Colon (tissue), 2 donors: ENCODE results near the gene WWOX.

Experiments used
- FAIRE-seq: peaks from 2 replicates; lab custom pipeline; 2012; peaks lifted over from hg19 to GRCh38; lab: Jason Lieb, UNC
- donor health status: control.
- donor health status: control.

Gene WWOX

DNA sequence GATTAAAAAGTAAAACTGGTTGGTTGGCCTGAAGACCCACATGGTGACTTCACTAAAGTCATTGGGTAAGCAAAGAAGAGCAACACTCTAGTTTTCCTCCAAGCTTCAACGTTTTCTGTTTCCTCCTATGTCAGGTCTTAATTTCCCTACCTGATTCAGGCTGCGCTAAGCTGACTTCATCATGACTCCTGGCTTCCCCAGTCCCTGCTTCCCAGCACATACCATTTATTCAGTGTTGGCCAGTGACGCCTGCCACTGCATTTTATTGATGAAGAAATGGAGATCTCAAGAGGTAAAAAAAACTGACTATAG, 645.3 kb downstream of the WWOX start:
- no peak for FAIRE-seq

DNA sequence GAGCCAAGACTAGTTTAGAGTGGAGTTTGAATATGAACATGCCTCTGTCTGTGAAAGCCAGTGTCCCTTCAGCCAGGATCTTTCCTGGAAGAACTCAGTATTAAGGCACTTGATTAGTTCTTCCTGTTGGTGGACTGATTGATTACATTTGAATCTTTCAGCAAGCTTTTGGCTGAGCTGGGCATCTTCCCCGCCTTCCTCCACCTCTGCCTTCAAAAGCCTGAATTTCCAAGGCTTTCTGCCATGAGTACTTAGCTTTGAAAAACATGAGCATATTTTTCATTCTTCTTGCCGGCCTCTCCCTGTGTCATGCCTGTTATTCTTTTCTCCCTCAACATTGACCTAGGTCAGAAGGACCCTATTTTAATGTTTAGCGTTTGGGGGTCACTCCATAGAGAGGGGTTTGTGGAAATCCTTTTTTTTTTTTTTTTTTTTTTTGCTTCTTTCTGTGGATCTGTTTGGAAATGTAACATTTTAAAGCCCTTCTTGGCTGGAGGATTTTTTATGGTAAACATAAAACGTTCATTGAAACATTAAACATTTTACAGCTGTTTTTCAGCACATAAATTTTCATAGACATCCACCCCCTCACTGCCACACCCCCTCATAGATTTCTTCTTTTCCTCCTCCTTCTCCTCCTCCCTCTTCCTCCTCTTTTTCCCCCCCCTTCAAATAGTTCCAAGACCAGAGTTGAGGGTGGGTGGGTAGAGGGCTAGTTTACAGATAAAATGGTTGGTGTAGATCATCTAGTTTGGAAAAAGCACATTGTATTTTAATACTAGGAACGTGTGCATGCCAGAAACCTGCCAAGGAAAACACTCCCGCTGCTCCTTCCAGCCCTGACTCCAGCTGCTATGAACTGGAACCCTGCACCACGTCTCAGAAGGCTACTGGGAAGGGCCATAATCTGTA, 645.9 kb downstream of the WWOX start:
- FAIRE-seq, result no peak

DNA sequence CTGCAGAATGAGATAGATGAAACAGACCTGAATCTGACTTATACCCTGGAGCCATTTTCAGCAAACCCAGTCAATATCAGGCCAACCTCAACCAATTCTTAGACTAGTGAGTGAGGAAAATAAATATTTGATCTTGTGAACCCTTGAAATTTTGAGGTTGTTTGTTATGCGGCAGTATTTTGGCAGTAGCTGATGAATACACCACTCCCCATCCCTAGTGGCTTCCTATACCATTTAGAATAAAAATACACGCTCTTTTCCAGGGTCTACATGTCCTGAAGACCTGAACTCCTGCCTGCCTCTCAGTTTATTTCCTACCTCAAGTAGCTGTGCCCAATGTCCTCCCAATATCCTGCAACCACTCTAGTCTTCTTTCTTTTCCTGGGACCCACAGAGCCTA, 647.3 kb downstream of the WWOX start:
- FAIRE-seq, result no peak

DNA sequence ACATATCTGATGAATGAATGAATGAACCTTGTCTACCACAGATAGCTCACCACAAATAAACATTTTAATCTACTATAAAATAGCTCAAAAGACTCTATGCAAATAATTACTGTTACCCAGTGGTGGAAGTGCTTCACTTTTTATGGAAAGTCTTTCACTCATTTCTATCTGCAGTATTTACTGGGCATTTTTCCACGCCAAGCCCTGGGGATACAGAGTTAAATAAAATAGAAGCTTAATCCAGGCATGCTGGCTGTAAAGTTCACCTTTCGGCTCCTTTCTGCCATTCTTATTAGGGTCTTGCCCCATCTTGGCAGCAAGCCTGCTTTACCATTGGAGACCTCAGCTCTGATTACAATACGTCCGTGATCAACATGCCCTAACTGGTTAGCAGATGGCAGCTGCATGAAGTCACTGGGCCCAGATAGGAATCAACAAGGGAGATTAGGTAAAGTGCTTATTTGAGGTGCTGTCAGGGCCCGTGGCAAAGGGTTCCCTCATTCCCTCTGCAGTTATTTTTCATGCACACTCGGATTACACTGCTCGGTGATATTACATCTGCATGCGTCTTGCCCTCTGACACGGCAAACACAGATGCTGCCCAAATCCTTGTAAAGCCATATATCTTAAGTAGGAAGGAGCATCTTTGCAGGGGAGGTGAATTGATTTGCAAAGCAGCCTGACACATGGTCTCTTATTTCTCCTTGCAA, 648.9 kb downstream of the WWOX start:
- no peak for FAIRE-seq

DNA sequence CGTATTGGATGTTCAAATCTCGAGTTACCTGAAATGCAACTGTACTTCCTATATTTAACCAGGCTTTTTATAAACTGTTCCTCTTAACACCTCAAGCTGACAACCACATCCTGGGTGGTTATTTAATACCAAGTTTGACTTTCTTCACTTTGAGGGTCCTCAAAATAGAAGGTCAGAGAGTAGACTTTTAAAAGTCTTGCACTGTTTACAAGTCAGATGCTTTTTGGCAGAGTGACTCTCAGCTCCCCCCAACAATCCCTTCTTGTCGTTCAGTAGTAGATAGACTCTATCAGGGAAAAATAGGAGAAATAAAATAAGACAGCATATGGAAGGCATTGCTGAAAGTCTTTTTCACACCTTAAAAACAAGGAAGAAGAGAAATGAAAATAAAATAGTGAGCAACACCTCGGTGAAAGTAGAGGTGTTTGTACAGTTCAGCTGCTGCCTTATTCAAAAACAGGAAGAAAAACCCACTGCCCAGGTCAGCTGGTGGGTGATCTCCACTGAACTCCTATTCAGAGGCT, 650.4 kb downstream of the WWOX start:
- FAIRE-seq, result no peak

DNA sequence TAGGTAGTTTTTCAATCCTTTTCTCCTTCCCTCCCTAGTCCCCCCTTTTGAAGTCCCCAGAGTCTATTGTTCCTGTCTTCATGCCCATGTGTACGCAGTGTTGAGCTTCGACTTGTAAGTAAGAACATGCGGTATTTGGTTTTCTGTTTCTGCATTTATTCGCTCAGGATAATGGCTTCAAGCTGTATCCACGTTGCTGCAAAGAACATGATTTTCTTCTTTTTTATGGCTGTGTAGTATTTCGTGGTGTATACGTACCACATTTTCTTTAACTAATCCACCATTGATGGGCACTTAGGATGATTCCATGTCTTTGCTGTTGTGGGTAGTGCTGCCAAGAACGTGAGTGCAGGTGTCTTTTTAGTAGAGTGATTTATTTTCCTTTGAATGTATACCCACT, 651.2 kb downstream of the WWOX start:
- FAIRE-seq, result no peak

DNA sequence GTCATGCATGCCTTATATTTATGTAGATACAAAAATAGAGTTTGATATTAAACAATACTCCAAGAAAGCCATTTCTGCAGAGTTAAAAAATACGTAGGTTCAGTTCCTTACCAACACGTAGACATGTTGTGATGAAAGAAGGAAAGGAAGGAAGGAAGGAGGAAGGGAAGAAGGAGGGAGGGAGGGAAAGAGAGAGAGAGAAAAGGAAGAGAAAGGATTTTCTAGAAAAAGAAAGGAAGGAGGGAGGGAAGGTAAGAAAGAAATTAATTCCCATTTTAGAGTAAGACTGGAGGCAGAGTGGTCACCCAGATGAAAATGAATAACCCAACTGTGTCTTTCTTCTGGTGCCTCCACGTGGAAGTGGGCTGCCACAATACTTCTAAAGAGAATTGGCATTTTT, 652.1 kb downstream of the WWOX start:
- FAIRE-seq, result no peak

DNA sequence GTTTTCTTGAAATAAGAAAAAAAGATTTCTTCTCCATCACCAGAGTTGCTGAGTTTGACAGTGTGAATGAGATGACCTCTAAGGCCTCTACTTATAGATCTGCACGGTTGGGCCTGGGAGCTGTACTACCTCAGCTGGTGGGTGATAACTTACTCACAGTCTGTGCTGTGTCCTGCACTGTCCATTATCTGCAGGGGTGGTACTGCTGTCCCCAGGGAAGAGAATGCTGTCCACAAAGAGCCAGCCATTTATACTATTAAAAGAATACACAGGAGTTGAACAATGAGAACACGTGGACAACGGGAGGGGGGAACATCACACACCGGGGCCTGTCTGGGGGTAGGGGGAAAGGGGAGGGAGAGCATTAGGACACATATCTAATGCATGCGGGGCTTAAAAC, 655.3 kb downstream of the WWOX start:
- no peak for FAIRE-seq

DNA sequence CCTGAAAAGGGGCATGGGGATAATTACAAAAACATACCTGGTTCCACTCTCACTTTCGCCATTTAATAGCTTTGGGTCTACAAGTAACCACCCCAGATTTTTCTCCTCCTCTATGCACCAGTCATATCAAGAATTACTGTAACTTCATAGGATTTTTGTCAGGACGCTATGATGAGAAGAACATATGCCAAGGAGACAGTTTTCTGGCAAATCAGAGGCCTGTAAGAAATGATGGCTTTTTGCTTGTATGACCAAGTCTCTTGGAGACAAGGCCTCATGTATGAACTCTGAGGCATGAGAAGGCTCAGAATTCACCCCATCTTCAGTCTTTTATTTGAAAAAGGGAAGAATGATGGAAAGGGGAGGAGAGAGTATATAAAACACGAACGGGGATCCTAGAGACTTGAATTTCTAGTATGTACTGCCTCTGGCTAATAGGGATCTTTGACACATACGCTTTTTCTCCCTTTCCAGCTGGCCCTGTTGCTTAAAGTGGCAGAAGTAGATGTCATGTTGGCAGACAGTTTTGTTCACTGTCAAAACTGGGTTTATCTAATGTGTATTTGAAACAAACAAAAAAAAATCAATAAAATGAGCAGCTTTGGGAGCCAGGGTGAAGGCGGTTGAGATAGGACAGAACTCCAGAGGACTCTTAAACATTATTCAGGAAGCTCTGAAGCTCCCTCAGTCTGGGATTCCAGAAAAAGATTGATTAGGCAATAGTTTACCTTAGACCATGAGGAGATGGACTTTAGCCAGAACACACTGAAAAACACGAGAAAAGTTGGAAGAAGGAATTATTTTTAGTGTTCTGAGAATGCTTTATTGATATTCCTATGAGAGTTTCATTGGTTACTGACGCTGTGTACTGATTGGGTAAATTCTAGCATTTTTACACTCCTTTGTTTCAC, 656.6 kb downstream of the WWOX start:
- no peak for FAIRE-seq

DNA sequence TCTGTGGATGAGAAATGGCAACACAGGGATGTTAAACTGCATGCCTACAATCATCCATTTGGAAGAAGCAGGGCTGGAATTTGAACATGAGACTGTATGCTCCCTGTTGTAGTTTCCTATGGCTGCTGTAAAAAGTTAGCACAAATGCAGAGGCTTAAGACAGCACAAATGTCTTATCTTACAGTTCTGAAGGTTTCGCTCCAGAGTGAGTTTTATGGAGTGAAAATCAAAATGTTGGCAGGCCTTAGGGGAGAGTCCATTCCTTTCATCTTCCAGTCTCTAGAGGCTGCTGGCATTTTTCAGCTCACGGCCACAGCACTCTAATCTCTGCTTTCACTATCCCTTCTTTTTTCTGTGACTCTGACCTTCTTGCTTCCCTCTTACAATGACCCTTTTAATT, 660.1 kb downstream of the WWOX start:
- no peak for FAIRE-seq

DNA sequence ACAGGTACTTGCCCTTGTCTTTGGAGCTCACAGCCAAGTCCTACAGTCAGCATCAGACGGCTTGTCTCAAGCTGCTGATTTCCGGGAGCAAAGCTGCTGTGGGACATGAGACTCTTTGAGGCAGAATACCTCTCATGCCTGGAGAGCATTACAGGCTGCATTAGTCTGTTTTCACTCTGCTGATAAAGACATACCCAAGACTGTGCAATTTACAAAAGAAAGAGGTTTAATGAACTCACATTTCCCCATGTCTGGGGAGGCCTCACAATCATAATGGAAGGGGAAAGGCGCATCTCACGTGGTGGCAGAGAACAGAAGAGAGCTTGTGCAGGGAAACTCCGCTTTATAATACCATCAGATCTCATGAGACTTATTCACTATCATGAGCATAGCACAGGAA, 661.2 kb downstream of the WWOX start:
- no peak for FAIRE-seq

DNA sequence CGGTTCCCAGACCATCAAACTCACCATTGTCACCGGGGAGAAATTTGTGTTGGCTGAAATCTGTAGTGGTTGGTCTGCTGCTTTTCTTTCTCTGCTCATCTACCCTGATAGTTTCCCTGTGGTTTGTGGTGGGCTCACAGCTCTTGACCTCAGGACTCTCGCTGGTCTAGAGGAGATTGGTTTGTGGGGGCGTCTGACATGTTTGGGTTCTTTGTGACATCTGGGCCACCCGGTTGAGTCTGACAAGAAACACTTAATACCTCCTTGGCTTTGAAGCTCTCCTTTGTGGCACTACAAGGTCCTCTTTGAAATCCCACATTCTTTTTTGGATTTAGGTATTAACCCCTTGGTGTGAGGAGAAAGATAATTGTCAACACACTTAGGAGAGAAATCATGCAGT, 662.0 kb downstream of the WWOX start:
- FAIRE-seq, result no peak

DNA sequence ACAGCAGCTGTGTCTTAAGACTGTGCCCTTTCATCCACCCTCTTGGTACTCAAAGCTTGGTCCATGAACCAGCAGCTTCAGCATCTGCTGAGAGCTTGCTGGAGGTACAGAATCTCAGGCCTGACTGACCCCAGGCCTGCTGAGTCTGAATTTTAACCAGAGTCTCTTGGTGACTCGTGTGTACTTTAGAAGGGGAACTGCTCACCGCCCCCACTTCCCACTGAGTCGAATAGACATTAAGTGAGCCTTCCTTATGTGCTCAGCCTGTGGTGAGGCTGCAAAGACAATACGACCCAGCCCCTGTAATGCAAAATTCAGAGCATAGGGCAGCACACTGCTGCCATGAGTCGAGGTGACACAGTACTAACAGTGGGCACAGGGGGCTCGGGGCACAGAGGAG, 662.8 kb downstream of the WWOX start:
- FAIRE-seq, result no peak

DNA sequence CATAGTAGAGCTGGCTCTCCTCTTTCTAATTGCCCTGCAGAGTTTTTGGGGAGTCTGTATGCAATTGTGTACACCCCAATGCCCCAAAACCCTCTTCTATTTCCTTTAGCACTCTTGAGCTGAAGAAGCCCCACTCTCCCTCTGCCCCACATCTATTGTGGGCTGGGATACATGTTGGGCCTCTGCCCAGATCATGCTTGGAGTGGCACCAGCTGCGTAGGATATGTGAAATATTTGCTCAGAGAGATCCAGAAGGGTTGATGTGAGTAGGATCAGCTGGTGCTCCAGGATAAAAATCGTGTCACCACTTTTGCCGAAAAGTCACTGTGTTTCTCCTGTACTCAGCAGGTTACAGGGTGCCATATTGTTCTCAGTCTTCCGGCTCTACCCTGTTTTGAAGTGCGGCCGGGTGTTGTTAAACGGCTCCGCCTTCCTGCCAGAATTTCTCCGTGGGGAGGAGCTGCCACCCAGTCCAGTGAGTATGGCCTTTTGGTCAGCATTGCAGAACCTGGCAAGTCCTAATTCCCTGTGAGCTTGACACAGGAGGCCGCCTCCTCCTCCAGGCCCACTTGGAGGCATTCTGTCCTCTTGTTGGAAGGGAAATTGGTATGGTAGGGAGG, 664.5 kb downstream of the WWOX start:
- no peak for FAIRE-seq

DNA sequence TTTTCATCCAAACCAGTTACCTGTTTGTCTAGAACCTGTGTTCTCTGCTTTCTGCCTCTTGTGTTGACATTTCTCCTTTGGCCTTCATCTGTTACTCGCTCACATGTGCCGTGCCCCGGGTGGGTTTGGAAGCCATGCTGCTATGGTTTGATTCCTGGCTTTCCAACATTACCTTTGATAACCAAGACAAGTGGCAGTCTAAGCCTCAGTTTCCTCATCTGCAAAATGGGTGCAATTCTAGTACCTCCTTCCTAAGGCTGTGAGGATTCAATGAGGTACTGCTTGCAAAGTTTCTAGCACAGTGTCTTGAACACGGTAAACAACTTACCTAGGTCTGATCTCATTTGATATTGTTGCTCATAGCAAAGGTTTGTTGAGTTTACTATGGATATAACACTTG, 665.0 kb downstream of the WWOX start:
- no peak for FAIRE-seq

DNA sequence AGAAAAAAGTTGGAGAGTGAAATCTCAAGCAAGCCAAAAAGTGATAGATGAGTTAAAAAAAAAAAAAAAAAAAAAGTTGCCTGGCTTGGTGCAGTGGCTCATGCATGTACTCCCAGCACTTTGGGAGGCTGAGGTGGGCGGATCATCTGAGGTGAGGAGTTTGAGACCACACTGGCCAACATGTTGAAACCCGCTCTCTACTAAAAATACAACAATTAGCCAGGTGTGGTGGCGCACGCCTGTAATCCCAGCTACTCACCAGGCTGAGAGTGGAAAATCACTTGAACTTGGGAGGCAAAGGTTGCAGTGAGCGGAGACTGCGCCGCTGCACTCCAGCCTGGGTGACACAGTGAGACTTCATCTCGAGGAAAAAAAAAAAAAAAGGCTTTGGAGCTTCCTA, 668.8 kb downstream of the WWOX start:
- FAIRE-seq, result no peak

DNA sequence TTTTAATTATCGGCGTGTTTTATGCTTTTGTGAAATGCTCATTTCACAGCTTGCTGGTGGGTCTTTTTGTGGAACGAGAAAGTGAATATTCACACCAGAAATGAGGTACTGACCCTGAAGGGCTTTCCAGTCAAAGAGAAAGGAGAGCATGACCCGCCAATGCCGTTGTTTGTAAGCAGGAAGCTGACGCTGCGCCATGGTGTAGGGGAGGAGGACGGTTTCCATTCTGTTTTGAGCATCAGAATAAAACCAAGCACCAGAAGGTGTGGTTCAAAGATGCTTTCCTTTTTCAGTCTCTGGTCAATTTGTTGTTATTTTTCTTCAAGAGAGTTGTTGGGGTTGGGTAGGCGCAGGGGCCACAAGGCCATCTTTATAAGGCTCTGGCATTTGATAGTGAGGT, 669.3 kb downstream of the WWOX start:
- no peak for FAIRE-seq

DNA sequence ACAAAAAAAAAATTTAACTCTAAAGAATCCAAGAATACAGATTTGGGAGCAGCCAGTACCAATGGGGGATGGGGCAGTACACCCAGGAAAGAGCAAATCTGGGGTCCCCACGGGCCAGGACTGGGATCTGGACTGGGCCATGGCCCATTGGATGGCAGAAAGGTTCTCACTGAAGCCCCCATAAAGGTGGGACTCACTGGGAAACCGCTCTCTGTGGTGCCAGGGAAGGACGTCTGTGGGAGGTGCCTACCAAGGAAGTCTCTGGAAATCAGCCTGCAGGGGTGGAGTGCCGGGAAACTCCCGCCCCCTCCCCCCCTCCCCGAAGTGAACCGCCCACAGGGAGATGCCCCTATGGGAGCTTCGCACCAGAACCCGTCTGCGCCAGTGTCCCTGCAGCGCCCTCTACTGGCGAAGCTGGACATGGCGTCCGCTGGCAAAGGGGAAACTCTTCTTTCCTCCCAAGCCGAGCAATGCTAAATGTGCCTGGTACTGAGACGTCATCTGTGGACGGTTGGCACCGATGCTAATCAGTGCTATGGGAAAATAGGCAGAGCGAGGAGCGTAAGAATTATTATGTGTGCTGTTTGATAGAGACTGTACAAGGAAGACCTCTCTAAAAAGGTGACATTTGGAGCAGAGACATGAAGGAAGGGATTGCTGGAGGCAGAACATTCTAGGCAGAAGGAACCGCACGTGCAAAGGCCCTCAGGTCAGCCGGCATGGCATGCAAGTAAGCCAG, 671.1 kb downstream of the WWOX start:
- FAIRE-seq, result no peak

DNA sequence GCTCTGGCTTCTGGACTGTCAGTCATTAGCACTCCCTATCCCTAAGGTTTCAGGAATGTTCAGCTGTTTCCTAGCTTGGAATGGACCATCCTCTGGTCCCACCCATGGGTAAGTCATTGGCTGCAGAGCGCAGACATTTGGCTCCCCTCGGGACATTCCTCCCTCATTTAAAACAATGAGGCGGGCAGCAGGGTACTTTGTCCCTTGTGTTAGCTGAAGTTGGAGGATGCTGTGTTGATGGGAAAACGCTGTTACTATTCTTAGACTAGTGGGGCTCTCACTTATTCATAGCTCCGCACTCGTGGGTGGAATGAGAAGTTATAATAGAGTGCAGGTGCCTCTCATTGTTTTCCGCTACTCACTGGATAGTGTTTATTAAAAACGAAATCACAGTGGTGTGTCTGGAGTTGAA, 673.8 kb downstream of the WWOX start:
- no peak for FAIRE-seq

DNA sequence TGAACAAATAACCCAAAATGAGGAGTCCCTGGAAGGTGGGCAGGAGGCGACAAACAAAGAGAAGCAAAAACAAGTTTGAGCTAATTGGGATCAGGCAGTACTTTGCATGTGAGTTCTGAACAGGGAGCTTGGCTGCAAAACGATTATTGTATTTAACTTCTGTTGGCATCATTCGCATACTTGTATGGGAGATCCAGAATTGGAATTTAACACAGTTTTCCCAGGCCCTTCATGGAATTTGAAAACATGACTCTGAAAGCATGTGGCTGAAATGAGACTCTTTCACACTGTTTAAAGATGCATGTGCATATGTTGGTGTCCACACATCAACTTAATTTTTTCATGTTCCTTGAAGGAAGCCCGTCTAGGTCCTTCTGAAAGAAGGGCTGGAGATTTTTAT, 674.3 kb downstream of the WWOX start:
- no peak for FAIRE-seq

DNA sequence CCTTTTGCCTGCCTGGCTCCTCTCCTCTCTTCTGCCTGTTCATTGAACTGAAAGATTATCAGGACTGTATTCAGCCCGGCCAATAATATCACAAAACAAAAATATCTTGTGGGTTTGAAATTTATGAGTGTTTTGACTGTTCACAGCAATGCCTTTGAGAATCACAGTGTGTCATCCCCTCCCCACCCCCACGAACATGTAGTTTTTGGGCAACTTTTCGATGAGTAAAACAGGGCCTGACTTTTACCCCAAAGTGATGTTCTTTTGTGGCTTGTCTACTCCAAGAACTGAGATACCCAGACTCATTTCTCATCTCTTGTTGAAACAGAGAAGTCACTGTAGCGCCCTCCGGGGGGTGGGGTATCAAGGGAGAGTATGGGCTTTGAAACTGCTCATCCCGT, 675.7 kb downstream of the WWOX start:
- FAIRE-seq, result no peak
